Ecto neural progenitor cell (in vitro differentiated cells): ENCODE results near the gene VDR.

Experiments used
- DNase-seq: peaks from one replicate; pipeline ENCODE4 v3.0.0-alpha.2; 2018; ENCODE audit warnings: low spot score

The VDR gene

DNA sequence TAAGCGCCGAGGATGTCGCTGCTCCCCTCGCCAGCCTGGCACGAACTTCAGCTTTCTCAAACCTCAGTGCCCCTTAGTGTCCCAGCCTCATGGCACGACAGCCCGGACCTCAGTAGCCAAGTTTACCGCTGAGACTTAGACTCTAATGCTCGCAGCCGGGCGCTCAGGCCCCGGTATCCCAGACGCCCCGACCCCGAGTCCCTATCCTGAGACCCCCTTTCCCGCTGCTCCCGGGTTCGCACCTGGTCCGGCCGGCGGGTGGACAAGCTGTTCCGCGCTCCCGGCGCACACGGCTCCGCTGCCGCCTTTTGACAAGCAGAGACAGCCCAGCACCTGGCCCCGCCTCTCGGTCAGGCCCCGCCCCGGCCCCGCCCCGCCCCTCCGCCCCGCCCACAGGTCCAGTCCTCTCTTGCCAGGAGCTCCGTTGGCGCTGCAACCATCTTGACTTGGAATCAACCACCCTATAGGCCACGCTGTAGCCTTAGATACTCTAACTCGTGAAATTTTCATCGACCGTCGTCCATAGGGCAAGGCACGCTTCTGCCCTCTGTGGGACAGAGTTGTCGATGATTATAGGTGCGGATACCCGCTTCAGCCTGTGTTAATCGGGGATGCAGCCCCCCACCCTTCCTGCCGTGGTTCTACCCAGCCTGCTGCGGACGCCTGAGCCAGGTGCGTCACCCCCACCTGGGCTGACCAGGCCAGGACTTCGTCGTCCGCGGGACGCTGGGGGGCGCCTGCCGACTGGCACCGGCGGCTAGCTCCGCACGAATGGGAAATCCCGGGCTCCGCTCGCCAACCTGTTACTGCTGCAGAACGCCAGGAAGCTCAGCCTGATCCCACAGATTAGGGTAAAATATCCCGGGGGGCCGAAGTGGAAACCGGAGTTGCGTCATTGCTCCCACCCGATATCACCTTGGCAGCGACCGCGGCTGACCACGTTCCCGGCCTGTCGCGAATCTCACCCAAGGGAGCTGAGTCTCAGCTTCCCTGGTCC lies at the start of gene VDR:
Gene VDR, minus strand, starts transcription at position 282 of the 997 bp plus-strand sequence. CDS start 25,881 bp downstream, outside the sequence.
- DNase-seq, result peak; percentile 96

DNA sequence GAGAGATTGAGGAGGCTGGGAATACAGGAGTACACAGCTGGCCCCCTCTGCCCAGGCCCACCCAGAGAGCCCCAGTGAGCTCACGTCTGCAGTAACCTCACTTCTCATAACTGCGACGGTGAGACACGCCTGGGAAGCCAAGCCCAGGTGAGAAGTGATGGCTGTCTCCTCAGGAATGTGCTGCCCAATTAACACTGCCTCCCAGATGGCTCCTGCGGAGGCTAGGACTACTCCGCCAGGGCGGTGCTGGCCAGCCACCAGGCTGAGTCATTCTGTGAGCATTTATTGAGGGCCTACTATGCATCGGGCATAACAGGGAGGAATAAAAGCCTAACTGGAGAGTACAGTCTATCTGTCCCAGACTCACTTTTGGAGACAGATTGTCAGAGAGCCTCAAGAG lies 49.3 kb upstream of the VDR start:
- no peak for DNase-seq

DNA sequence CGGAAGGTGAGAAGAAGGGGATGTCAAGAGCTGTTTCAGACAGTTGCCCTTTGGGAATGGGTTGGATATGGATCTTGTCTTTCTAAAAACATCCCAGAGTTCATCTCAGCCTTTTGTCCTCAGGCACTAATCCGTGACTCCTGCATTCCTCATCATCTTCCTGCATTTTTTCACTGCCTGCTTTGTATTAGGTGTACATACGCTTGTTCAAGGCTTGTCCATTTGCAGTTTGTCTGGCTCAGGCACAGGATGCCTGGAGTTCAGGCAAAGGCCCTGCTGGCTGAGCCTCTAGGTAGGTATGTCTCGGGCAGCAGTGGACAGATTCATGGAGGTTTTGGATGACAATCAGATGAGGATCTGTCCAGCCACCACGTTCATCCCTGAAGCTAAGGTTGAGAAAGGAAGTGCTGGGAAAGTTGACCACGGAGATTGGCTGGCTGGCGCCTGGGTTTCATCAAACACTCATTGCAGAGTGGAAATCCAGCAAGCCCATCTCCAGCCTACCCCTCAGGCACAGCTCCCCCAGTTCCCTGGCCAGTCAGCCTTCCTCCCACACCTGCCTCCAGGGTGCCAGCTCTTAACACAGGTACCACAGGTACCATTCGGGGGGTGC lies 46.2 kb upstream of the VDR start:
- no peak for DNase-seq

DNA sequence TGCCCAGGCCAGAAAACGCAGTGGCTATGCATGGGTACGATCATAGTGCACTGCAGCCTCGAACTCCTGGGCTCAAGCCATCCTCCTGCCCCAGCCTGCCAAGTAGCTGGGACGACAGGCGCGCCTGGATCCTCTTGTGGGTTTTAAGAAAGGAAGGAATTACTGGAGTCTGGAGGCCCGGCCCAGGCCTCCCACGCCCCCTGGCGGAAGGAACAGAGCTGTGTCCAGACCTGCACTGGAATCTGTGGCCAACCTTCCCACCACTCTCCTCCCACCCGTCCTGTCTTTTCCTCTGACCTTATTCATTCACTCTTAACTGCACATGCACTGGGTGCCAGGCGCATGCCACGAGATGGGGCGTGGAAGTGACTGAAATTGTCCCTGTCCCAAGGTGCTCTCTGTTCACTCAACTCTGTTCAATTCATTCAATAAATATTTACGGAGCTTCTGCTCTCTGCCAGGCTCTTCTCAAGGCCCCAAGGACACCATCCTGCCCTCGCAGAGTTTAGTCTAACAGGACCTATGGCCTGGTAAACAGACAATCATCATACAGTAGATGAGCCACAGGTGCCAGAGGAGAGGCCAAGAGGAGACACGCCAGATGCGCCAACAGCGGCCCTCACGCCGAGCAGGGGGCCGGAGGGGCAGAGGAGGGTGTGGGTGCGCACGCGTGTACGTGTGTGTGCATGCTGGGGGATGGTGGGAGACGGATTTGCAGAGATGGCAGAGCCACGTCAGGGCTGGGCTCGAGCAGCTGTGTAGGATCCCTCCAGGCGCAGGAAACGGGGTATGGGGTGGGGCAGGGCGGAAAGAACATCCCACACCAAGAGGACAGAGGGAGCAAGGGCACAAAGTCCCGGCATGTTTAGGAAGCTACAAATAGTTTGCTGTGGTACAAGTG lies 44.9 kb upstream of the VDR start:
- DNase-seq, result peak; percentile 92

DNA sequence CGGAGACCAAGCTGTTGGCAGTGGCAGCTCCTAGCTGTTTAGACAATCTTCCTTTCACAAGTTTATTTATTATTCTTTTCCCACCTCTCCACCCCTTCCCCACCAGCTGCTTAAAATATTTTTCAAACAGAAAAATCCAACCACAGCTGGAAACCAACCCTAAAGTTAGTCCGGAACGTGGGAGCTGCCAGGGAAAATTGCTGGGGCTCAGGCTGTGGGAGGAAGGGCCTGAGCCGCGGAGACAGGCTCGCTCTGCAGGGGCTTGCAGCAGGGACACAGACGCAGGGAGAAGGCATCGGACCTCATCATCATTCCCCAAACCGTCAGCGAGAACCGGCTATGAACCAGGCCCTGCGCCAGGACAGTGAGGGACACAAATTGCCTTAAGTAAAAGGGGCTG lies 42.5 kb upstream of the VDR start:
- no peak for DNase-seq

DNA sequence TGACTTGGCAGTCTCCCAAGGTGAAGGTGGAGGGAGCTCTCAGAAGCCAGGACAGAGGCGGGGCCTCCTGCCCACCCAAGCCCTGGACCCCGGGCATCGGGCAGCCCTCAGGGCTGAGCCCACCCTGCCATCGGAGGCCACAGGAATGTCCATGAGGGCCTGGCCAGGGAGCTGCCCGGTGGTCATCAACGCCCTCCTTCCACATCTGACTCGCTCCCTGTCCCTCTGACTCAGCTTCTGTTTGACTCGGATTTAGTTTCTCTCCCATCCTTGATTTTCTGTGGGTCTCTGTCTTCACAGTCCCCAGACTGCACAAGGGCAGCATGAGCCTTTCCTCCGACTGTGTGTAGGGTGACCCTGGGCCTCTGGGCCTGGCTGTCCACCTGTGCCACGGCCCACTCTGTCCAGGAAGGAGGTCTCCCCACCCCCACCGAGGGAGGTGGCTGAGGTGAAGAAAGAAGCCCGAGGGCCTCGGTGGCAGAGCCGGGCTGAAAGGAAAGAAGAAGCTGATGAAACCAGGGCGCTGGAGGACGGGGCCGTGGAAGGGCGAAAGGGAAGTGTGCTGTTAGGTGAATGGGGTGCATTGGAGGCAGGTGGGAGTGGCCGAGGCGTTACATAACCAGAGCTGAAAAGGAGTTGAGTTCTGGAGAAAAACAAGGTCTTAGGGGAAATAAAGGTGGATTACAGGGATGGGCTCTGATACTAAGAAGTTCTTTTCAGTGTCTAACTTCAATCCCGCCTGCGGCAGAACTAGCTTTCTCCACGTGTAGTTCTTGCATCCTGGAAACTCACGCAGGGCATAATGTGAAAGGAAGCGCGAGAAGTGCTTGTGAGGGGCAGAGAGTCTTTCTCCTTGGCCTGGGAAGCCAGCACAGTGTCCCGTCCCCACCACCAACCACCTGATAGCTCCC lies 41.9 kb upstream of the VDR start:
- no peak for DNase-seq

DNA sequence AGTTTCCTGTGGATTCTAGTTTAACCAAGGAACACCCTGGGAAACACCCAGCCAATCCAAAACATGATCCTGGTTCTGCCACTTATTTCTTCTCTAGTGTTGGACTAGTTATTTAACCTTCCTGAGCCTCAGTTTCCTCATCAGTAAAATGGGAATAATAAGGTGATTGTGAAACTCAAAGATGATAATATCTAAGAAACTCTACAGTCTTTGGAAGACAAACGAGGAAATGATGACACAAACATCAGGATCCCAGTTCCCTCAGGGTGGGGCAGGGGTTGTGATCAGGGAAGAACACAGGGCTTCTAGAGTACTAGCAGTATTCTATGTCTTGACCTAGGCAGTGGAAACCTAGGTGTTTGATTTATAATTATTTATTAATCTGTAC lies 40.5 kb upstream of the VDR start:
- no peak for DNase-seq

DNA sequence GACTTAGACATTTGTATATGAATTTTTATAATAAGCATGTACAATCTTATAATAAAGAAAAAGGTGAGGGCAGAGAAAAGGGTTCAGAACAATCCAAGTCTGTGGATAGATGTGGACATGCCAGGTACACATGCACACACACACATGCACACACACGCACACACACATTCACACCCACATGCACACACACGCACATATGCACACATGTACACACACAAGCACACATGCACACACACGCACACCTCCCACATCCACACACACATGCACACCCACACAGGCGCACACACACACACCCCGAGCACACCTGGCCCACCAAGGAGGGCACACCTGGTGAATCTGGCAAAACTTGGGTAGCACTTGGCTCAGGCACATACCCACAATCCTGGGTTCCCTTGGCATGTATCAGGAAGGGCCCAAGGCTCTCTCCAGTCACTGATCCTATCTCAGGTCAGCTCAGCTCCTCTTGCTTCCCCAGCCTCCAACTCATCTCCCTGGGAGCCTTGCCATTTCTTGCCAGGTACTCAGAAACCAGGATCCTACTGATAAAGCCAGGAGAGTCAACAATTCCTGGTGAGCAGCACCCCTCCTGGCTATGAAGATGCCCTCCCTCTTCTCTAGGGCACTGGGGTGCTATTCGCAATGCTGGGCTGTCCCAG lies 40.0 kb upstream of the VDR start:
- no peak for DNase-seq

DNA sequence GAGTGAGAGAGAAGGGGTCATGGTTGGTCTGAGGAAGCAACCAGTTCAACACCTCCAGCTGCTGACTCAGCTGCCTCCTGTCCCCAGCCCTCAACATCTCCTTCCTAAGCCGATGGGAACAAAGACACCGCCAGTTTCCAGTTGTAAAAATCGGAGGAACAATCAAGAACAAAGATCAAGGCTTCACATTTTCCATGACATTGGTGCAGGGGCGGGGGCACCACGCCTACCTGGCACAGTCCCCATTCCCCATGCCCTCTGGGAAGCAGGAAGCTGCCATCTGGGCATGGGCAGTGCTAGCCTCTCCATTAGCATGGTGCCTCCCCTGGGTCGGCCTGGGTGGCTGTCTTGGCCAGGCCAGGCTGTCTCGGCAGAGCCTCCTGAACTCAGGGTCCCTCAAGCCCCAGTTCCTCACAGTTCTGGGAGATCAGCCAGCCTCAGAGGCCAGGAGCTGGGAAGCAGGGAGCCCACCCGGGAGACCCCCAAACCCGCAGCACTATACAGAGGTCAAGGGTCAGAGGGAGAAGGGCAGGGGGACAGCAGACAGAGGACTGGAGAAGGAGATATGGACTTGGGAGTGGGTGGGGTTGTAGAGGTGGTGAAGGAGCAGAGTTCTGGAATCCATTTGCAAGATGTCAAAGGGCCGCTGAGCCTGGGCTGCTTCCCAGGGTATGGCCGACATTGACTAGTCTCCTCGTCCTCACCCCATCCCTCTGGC lies 39.0 kb upstream of the VDR start:
- DNase-seq, result no peak

DNA sequence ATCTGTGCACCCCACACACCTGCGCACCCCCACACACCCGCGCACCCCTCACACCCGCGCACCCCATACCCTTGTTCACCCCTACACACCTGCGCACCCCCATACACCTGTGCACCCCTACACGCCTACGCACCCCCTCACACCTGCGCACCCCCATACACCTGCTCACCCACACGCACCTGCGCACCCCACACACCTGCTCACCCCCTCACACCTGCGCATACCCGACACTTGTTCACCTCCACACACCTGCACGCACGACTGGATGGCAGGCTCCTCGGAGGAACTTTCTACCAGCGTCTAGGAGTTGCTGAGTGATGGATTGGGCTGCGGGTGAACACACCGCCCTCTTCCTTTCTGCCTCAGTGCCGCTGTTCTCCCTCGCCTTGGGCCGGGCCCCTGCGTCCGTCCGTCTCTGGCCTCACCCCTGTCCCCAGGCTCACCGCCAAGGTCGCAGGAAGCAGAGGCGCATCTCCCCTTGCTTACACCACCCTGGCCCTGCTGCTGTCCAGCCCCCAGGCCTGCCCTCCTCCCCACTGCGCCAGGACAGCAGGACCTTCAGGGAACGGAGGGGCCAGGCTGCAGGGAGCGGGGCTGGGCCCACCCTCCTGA lies 37.9 kb upstream of the VDR start:
- no peak for DNase-seq

DNA sequence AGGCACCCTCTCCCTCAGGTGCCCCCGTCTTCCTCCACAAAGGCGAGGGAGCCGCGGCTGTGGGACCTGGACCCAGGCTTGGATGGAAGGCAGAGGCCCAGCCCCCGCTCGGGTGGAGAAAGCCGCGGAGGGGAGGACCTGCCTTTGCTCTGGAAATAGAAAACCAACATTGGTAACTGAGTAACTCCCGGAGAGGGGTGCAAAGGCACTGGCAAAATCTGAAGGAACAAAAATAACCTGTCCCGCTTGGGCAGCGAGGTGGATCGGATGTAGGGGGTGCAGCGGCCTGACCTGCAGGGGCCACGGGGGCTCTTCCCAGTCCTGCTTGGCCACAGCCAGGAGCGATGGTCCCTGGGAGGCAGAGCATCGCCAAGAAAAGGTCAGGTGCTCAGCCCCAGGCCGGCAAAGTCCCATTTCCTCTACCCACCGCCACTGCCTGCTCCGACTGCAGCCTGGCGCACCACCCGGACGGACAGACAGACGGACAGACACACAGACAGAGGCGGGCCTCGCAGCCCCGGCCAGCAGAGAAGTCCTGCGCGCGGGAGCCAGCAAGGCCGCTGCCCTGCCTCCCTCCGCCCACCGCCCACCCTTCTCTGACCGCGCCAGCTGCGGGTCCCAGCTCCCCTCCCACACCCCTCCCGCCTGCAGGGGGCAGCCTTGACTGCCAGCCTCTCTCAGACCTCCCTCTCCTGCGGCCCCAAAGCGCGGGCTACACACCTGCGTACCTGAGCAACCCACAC lies 37.2 kb upstream of the VDR start:
- no peak for DNase-seq

DNA sequence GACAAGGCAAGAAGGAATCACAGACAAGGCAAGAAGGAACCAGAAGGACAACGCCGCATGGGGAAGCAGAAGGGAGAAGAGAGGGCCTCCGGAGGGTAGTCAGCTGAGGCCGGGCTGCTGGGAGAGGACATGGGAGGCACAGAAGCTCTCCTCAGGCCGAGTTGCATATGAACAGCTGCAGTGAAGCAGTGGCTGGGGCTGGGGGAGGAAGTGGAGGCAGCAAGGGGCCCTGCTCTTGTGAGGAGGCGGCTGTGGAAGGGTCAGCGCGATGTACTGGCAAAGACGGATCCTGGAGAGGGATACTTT lies 36.6 kb upstream of the VDR start:
- no peak for DNase-seq

DNA sequence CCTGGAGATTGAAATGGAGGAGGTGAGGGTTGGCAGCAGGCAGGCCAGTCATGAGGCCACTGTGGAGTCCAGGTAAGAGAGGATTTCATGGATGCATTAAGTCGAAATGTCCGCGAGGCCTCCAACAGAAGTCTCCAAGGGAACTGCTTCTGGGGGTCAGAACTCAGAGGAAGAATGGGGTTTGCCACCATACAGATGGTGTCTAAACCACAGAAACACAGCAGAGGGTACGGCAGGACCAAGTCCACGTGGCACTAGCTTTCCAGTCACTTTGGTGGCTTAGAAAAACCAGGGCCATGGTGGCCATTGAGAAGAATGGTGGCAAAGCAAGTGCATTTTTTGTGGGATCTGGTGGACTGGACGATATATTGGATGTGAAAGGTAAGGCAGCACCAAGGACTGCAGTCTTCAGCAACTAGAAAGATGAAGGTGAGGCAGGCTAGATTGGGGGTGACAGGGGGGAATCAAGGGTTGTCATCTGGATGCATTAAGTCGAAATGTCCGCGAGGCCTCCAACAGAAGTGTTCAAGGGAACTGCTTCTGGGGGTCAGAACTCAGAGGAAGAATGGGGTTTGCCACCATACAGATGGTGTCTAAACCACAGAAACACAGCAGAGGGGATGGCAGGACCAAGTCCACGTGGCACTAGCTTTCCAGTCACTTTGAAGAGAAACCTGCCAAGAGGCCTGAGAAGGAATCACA lies 36.1 kb upstream of the VDR start:
- DNase-seq, result no peak

DNA sequence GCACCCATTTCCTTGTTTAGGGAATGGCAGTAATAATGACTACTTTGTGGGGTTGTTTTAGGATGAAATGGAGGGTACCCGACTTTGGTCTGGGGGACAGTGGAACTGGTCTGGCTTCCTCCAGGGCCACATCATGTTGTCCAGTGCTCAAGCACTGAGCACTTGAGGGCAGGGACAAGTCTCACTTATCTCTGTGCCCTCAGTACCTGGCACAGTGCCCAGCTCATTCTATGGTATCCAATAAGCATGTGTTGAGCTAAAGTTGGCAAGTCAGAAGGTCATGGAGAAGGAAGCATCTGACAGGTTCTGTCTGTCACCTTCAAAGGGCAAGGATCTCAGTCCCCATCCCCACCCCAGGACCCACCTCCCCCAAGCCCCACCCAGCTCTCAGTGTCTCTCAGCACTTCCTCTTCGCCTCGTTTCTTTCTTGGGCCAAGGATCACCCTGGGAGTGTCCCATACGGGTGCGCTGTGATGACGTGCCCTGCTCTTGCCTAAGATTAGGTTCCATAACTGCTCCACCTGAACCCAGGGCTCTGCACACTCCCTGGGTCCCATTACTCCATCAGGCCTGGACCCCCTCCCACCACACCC lies 34.3 kb upstream of the VDR start:
- peak; percentile 22 for DNase-seq

DNA sequence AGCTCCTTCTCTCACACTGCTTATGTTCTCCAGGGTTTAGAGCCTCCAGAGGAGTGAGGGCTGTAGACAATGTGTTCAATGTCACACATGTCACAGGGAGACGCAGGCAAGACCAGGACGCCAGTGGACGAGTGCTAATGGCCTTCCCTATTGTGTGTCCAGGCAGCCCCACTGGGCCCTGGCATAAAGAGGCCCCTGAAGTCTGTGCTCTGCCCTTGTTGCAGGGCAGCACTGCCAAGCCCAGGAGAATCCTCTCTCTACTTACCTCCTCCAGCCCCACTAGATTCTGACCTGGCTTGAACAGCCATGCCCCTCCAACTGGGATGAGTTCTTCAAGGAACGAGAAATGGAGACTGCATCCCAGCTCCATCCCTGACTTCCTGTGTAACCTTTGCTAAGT lies 33.8 kb upstream of the VDR start:
- DNase-seq, result peak; percentile 21

DNA sequence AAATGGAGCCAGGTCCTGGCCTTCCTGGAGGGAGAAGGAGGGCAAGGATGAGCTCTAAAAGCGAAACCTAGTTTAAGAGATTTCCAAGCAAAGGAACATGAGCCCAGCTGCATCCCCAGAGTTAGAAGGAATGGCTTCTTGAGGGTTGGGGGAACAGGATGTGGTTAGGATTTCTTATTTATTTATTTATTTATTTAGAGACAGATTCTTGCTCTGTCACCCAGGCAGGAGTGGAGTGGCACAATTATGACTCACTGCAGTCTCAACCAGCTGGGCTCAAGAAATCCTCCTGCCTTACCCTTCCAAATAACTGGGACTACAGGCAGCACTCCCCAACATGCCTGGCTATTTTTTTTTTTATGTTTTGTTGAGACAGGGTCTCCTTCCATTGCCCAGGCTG lies 33.3 kb upstream of the VDR start:
- no peak for DNase-seq

DNA sequence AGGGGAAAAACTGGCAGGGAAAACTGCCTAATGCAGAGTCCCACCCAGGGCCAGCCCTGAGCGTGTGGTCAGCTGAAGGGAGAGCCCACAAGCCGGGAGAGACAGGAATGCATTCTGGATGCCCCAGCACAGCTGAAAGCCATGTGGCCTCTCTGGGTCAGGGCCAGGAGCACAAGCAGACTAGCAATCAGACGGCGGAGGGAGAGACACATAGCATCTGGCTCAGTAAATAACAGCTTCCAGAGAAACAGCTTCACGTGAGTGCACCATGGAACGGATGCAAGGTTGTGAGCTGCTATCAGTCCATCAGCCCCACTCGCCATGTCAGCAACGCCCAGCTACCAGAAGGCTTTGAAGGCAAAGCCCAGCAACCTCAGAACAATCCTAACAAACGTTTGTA lies 30.4 kb upstream of the VDR start:
- no peak for DNase-seq

DNA sequence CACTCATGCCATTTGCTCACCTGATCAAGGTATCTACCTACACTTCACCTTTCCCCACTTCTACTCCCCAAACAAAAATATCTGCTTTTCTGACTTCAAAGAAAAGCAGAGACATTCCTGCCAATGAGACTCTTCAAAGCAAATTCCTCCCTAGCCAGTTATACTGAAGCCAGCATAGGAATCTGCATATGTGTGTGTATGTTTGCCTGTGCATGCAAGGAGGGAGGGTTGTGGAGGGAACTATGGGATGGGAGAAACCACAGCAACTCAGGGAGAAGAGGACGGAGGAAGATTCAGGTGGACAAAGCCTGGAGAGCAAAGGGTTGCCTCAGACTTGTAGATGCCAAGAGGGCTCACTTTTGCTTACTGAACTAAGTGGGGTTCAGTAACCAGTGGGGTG lies 26.4 kb upstream of the VDR start:
- no peak for DNase-seq
